SK-N-SH (cell line): ENCODE results near the gene AGBL4. TPM values are rescaled to one million over a fixed set of nuclear protein-coding genes. Genes with fewer than 3 reads are reported as not detected.

Source experiments
- CTCF ChIA-PET: fragments of 300-600, 350-600 bp; formaldehyde crosslinking; extraction: SDS; loops from one replicate; lab custom pipeline; 2021; lab: Yijun Ruan, JAX
- POLR2A ChIA-PET: fragments of 350-600 bp; sonication (Branson Sonifier 250); formaldehyde crosslinking; extraction: SDS; loops from one replicate; lab custom pipeline; 2020; ENCODE audit warnings: antibody characterized with exemption, inconsistent platforms; lab: Yijun Ruan, JAX
- DNase-seq: peaks from one replicate; pipeline ENCODE4 v3.0.0; 2012
- H2AFZ ChIP-seq: fragments of 200-600 bp; sonication (generic); 2 replicates; pipeline ENCODE4 v1.8.1; 2016; ENCODE audit warnings: antibody characterized with exemption, mild to moderate bottlenecking, low read depth
- H3F3A ChIP-seq: fragments of 200-600 bp; sonication (generic); replicated peaks from 2 replicates; pipeline ENCODE3; 2016; ENCODE audit warnings: antibody characterized with exemption, mild to moderate bottlenecking; ENCODE audit not compliant: insufficient read depth
- H3K27ac ChIP-seq, 2 experiments: fragments of 200-500 bp in 1 of 2; fragments of 200-600 bp in 1 of 2; sonication (Bioruptor generic) in 1 of 2; sonication (generic), shearing (Covaris generic) in 1 of 2; 2 replicates each; pipeline versions ENCODE4 v1.5.1 to v1.6.1; 2014 to 2016; ENCODE audit warnings: low read depth in 2 of 2, inconsistent platforms in 1 of 2, low read length in 1 of 2, mild to moderate bottlenecking in 1 of 2, mixed read lengths in 1 of 2
- H3K27me3 ChIP-seq: fragments of 200-600 bp; sonication (generic), shearing (Covaris generic); 2 replicates; pipeline ENCODE4 v1.6.1; 2016; ENCODE audit warnings: mixed run types; ENCODE audit not compliant: insufficient read depth
- H3K36me3 ChIP-seq, 2 experiments: fragments of 200-500 bp in 1 of 2; fragments of 200-600 bp in 1 of 2; sonication (Bioruptor generic) in 1 of 2; sonication (generic) in 1 of 2; replicated peaks in 1 of 2; 2 replicates each; pipeline versions ENCODE3 to v1.5.1; 2014 to 2016; ENCODE audit warnings: low read length in 1 of 2, mild to moderate bottlenecking in 1 of 2; ENCODE audit not compliant: insufficient read depth in 2 of 2, control insufficient read depth in 1 of 2
- H3K4me1 ChIP-seq, 2 experiments: fragments of 200-500 bp in 1 of 2; fragments of 200-600 bp in 1 of 2; sonication (Bioruptor generic) in 1 of 2; sonication (generic), shearing (Covaris generic) in 1 of 2; 2 replicates each; pipeline versions ENCODE4 v1.5.1 to v1.6.1; 2014 to 2016; ENCODE audit warnings: low read depth in 1 of 2, low read length in 1 of 2, mixed run types in 1 of 2; ENCODE audit not compliant: insufficient read depth in 2 of 2, control insufficient read depth in 1 of 2
- H3K4me2 ChIP-seq: fragments of 200-600 bp; sonication (generic), shearing (Covaris generic); 2 replicates; pipeline ENCODE4 v1.6.1; 2017; ENCODE audit warnings: mixed run types
- H3K4me3 ChIP-seq, 2 experiments: fragments of 200-500 bp in 1 of 2; fragments of 200-600 bp in 1 of 2; sonication (Bioruptor generic) in 1 of 2; sonication (generic), shearing (Covaris generic) in 1 of 2; 2 replicates each; pipeline versions ENCODE4 v1.5.1 to v1.8.1; 2014 to 2016; ENCODE audit warnings: low read depth in 2 of 2, inconsistent platforms in 1 of 2, low read length in 1 of 2, mild to moderate bottlenecking in 1 of 2, mixed read lengths in 1 of 2, moderate library complexity in 1 of 2
- H3K79me2 ChIP-seq: fragments of 200-600 bp; sonication (generic); 2 replicates; pipeline ENCODE4 v1.8.1; 2017; ENCODE audit warnings: mild to moderate bottlenecking; ENCODE audit not compliant: insufficient read depth
- H3K9ac ChIP-seq: fragments of 200-600 bp; sonication (generic); 2 replicates; pipeline ENCODE4 v1.6.1; 2017; ENCODE audit warnings: mixed run types
- H3K9me2 ChIP-seq: fragments of 200-600 bp; sonication (generic); 2 replicates; pipeline ENCODE4 v1.6.1; 2017; ENCODE audit warnings: mixed run types
- H3K9me3 ChIP-seq: fragments of 200-600 bp; sonication (generic); 2 replicates; pipeline ENCODE4 v1.6.1; 2017; ENCODE audit warnings: mixed run types, mild to moderate bottlenecking, moderate library complexity
- H4K20me1 ChIP-seq: fragments of 200-600 bp; sonication (generic); 2 replicates; pipeline ENCODE4 v1.6.1; 2017; ENCODE audit warnings: mild to moderate bottlenecking, mixed run types; ENCODE audit not compliant: insufficient read depth
- CTCF ChIP-seq: fragments of 200-600 bp; sonication (generic); IDR thresholded peaks from 2 replicates; pipeline ENCODE4 v1.6.1; 2017; ENCODE audit warnings: antibody characterized with exemption, mild to moderate bottlenecking, moderate library complexity
- EP300 ChIP-seq, 2 experiments: IDR thresholded peaks; 2 replicates each; pipeline versions ENCODE4 v1.4.0 to v1.6.1; 2012; ENCODE audit warnings: borderline replicate concordance in 1 of 2, low read depth in 1 of 2, low read length in 1 of 2
- FOSL2 ChIP-seq: IDR thresholded peaks from 2 replicates; pipeline ENCODE4 v1.4.0; 2012; ENCODE audit warnings: low read depth, mild to moderate bottlenecking, moderate library complexity, borderline replicate concordance
- GABPA ChIP-seq: IDR thresholded peaks from 2 replicates; pipeline ENCODE4 v1.4.0; 2012; ENCODE audit warnings: low read depth, mild to moderate bottlenecking
- NFIC ChIP-seq: IDR thresholded peaks from 2 replicates; pipeline ENCODE4 v1.4.0; 2012; ENCODE audit warnings: borderline replicate concordance
- PBX3 ChIP-seq: IDR thresholded peaks from 2 replicates; pipeline ENCODE4; 2012
- POLR2AphosphoS5 ChIP-seq: IDR thresholded peaks from 2 replicates; pipeline ENCODE4 v1.6.1; 2012; ENCODE audit warnings: low read depth, low read length
- RAD21 ChIP-seq: IDR thresholded peaks from 2 replicates; pipeline ENCODE4 v1.6.1; 2012; ENCODE audit warnings: mild to moderate bottlenecking, low read length
- RXRA ChIP-seq: IDR thresholded peaks from 2 replicates; pipeline ENCODE4 v1.4.0; 2012; ENCODE audit warnings: low read depth, mild to moderate bottlenecking, borderline replicate concordance
- TAF1 ChIP-seq: IDR thresholded peaks from 2 replicates; pipeline ENCODE4 v1.6.1; 2012; ENCODE audit warnings: low read depth, mild to moderate bottlenecking, low read length, moderate library complexity, borderline replicate concordance
- TCF12 ChIP-seq: IDR thresholded peaks from 2 replicates; pipeline ENCODE4 v1.4.0; 2012
- YY1 ChIP-seq: IDR thresholded peaks from 2 replicates; pipeline ENCODE4 v1.4.0; 2012; ENCODE audit warnings: low read depth, mild to moderate bottlenecking
- WGBS: methylation state at CpG from one replicate; pipeline ENCODE4 v1.1.6; 2017; ENCODE audit warnings: low lambda C conversion rate; 5-methylcytosine and 5-hydroxymethylcytosine counted together
- polyA plus RNA-seq, 3 experiments: library from polyadenylated mRNA; depleted of rRNA; stranded (reverse); fragments of >200 nt; gene quantifications; 2 replicates each; pipeline ENCODE4 v1.2.3, GENCODE V29; 2012

Gene AGBL4
- polyA plus RNA-seq, 1 of the 3 experiments (the other 2 are of a cell fraction), result 0.07 TPM

- Histone ChIP-seq H4K20me1 (no peaks in the 10 kb centered on the region), H3K4me3 (no peak overlapping the region), H3K9me2 (no peaks in the 10 kb centered on the region), H2AFZ (peak overlapping the region; percentile 78; the same call in 1 of the 2 replicates), H3F3A (no peaks in the 10 kb centered on the region), H3K79me2 (no peaks in the 10 kb centered on the region), H3K9me3 (no peaks in the 10 kb centered on the region), H3K4me2 (peak overlapping the region; percentile 51), H3K4me1 (peaks cover 6 to 18% of the 10 kb centered on the region in 2 experiments), H3K27ac (peak overlapping the region in 1 of 2 experiments; percentile 33; a peak in 1 of 4 replicates), H3K36me3 (no peaks in the 10 kb centered on the region), H3K9ac (0 out of 2 replicates have a peak overlapping the region, but pooled peaks have one; percentile 19), H3K27me3 (no peaks in the 10 kb centered on the region)
- 76% methylated on average over 13 of the region's 13 CpGs for WGBS
- ChIA-PET POLR2A (no interaction called here), CTCF (interaction anchor here (1.3 kb wide), 1 partner anchor 9 kb away, joined by 3 read pairs; no protein-coding TSS in a partner anchor)
- TF ChIP-seq RAD21 (no peak), EP300 (IDR thresholded peaks at IDR 0.05; ENCODE audit: borderline replicate concordance in 1 of 2, low read depth in 1 of 2, low read length in 1 of 2) (no peak), PBX3 (peak; percentile 32; the same call in 1 of the 2 replicates), YY1 (no peak), POLR2AphosphoS5 (no peak), TCF12 (peak; percentile 56)
- peak; percentile 4 for DNase-seq
Measured at GRCh38 chr1:48947761-48948537, 1075.8 kb downstream of the AGBL4 start.

GRCh38 chr1:48946070-48946469 lies 1077.7 kb downstream of the AGBL4 start:
- Histone ChIP-seq H3F3A (no peaks in the 10 kb centered on the region), H3K4me2 (no peak overlapping the region), H3K27me3 (no peaks in the 10 kb centered on the region), H3K4me1 (peaks cover 6 to 30% of the 10 kb centered on the region in 2 experiments), H2AFZ (no peak overlapping the region), H3K79me2 (no peaks in the 10 kb centered on the region), H3K9ac (no peak overlapping the region), H3K36me3 (no peaks in the 10 kb centered on the region), H3K9me3 (no peaks in the 10 kb centered on the region), H3K4me3 (no peak overlapping the region), H3K27ac (no peak overlapping the region), H4K20me1 (no peaks in the 10 kb centered on the region), H3K9me2 (no peaks in the 10 kb centered on the region)
- TF ChIP-seq FOSL2 (no peak), CTCF (no peak), NFIC (no peak), GABPA (no peak), RXRA (no peak), TAF1 (no peak)
- ChIA-PET CTCF (no interaction called here), POLR2A (no interaction called here)
- DNase-seq, result no peak
- 95% methylated on average over 2 of the region's 2 CpGs for WGBS
